ENCODE data around the gene AKAP1. TPM values are rescaled to one million over a fixed set of nuclear protein-coding genes. Genes with fewer than 3 reads are reported as not detected.

The AKAP1 gene
- total and polyA plus RNA-seq, 4 donors, result 31.3 to 58.5 (median 39.8) TPM

GRCh38 chr17:57040571-57040970, 44.5 kb upstream of the AKAP1 start:
- H3K9ac ChIP-seq (ENCODE audit: low read depth in 1 of 2, low read length in 2 of 2), result no peak overlapping the region
- H3K4me3 ChIP-seq (ENCODE audit: low read depth in 1 of 3, low read length in 3 of 3), result no peak overlapping the region
- no peaks in the 10 kb centered on the region for H3K36me3 ChIP-seq (ENCODE audit: control insufficient read depth in 4 of 4, insufficient read depth in 3 of 4, low read depth in 1 of 4, low read length in 3 of 4)
- TF ChIP-seq ZBTB33 (IDR thresholded peaks at IDR 0.05) (no peak), GABPA (IDR thresholded peaks at IDR 0.05 in 1 of 2, conservative IDR thresholded peaks at IDR 0.05 in 1 of 2) (no peak), MAX (IDR thresholded peaks at IDR 0.05) (no peak), RAD21 (IDR thresholded peaks at IDR 0.05) (no peak), TAF1 (conservative IDR thresholded peaks at IDR 0.05) (no peak), CTCF (IDR thresholded peaks at IDR 0.05; ENCODE audit: low read depth, low read length, missing input control) (no peak), SP1 (IDR thresholded peaks at IDR 0.05) (no peak)
- no peak for DNase-seq (ENCODE audit: low spot score)
- H3K9me3 ChIP-seq (ENCODE audit: control insufficient read depth in 4 of 4, low read length in 3 of 4), result no peaks in the 10 kb centered on the region
- peaks cover 0 to 2% (median 0%) of the 10 kb centered on the region in 4 donors for H3K27me3 ChIP-seq (ENCODE audit: control insufficient read depth in 4 of 4, insufficient read depth in 4 of 4, low read length in 3 of 4)
- WGBS, result 85% methylated on average over 2 of the region's 2 CpGs
- H3K4me1 ChIP-seq (ENCODE audit: control insufficient read depth in 4 of 4, insufficient read depth in 4 of 4, low read length in 3 of 4), result peaks cover 8 to 17% (median 14%) of the 10 kb centered on the region in 4 donors
- no peak overlapping the region for H3K27ac ChIP-seq (ENCODE audit: low read depth in 1 of 2, low read length in 2 of 2)

GRCh38 chr17:57043276-57043675, 41.8 kb upstream of the AKAP1 start:
- H3K27me3 ChIP-seq (ENCODE audit: control insufficient read depth in 4 of 4, insufficient read depth in 4 of 4, low read length in 3 of 4), result peaks cover 0 to 2% (median 1%) of the 10 kb centered on the region in 4 donors
- 82% methylated on average over 4 of the region's 4 CpGs for WGBS
- TF ChIP-seq FOXA2 (IDR thresholded peaks at IDR 0.05) (no peak), RAD21 (IDR thresholded peaks at IDR 0.05) (no peak), NR2F2 (IDR thresholded peaks at IDR 0.05) (no peak)

GRCh38 chr17:57044976-57045867, 39.8 kb upstream of the AKAP1 start:
- Histone ChIP-seq H3K9ac (ENCODE audit: low read depth in 1 of 2, low read length in 2 of 2) (no peak overlapping the region), H3K27ac (ENCODE audit: low read depth in 1 of 2, low read length in 2 of 2) (no peak overlapping the region), H3K36me3 (ENCODE audit: control insufficient read depth in 4 of 4, insufficient read depth in 3 of 4, low read depth in 1 of 4, low read length in 3 of 4) (no peaks in the 10 kb centered on the region), H3K4me3 (ENCODE audit: low read depth in 1 of 3, low read length in 3 of 3) (peak overlapping the region in 2 of 3 donors; percentile 40 to 58), H3K4me1 (ENCODE audit: control insufficient read depth in 4 of 4, insufficient read depth in 4 of 4, low read length in 3 of 4) (peaks cover 0 to 14% (median 9%) of the 10 kb centered on the region in 4 donors), H3K27me3 (ENCODE audit: control insufficient read depth in 4 of 4, insufficient read depth in 4 of 4, low read length in 3 of 4) (peaks cover 0 to 2% (median 1%) of the 10 kb centered on the region in 4 donors), H3K9me3 (ENCODE audit: control insufficient read depth in 4 of 4, low read length in 3 of 4) (no peaks in the 10 kb centered on the region)
- no peak for DNase-seq (ENCODE audit: low spot score)
- 30% methylated on average over 49 of the region's 49 CpGs for whole genome bisulfite sequencing
- no peak for TF ChIP-seq HNF4G (IDR thresholded peaks at IDR 0.05)
- no peak for TF ChIP-seq FOXA2 (IDR thresholded peaks at IDR 0.05)
- TF ChIP-seq CTCF (IDR thresholded peaks at IDR 0.05; ENCODE audit: low read depth, low read length, missing input control), result no peak
- no peak for TF ChIP-seq YY1 (IDR thresholded peaks at IDR 0.05)
- no peak for TF ChIP-seq SP1 (IDR thresholded peaks at IDR 0.05)
- TF ChIP-seq REST (IDR thresholded peaks at IDR 0.05), result no peak
- no peak for TF ChIP-seq JUND (IDR thresholded peaks at IDR 0.05)
- TF ChIP-seq ZBTB33 (IDR thresholded peaks at IDR 0.05), result no peak

More at GRCh38 chr17:57043276-57043675, 41.8 kb upstream of the AKAP1 start:
- no peak for DNase-seq (ENCODE audit: low spot score)
- H3K9ac ChIP-seq (ENCODE audit: low read depth in 1 of 2, low read length in 2 of 2), result no peak overlapping the region
- peaks cover 0 to 14% (median 9%) of the 10 kb centered on the region in 4 donors for H3K4me1 ChIP-seq (ENCODE audit: control insufficient read depth in 4 of 4, insufficient read depth in 4 of 4, low read length in 3 of 4)
- no peaks in the 10 kb centered on the region for H3K9me3 ChIP-seq (ENCODE audit: control insufficient read depth in 4 of 4, low read length in 3 of 4)
- no peaks in the 10 kb centered on the region for H3K36me3 ChIP-seq (ENCODE audit: control insufficient read depth in 4 of 4, insufficient read depth in 3 of 4, low read depth in 1 of 4, low read length in 3 of 4)
- no peak overlapping the region for H3K27ac ChIP-seq (ENCODE audit: low read depth in 1 of 2, low read length in 2 of 2)
- H3K4me3 ChIP-seq (ENCODE audit: low read depth in 1 of 3, low read length in 3 of 3), result no peak overlapping the region
